ENCODE data around the gene RAPSN.
A peak's percentile ranks its signal among the peaks of the same experiment; 100 is the strongest.

Gene RAPSN

GRCh38 chr11:47426062-47426956 is 22.6 kb downstream of the RAPSN start, which contains the start of gene PSMC3:
TSS of gene PSMC3 (minus strand) at chr11:47426439. CDS start at chr11:47426279, 160 bp downstream.
- peak; percentile 99 for DNase-seq (ENCODE audit: low spot score)
- peak within 1 kb of the TSS; percentile 91 for H3K4me3 ChIP-seq
- H3K27ac ChIP-seq, result peak within 1 kb of the TSS; percentile 90 to 93
- TF ChIP-seq, protein P1, sequence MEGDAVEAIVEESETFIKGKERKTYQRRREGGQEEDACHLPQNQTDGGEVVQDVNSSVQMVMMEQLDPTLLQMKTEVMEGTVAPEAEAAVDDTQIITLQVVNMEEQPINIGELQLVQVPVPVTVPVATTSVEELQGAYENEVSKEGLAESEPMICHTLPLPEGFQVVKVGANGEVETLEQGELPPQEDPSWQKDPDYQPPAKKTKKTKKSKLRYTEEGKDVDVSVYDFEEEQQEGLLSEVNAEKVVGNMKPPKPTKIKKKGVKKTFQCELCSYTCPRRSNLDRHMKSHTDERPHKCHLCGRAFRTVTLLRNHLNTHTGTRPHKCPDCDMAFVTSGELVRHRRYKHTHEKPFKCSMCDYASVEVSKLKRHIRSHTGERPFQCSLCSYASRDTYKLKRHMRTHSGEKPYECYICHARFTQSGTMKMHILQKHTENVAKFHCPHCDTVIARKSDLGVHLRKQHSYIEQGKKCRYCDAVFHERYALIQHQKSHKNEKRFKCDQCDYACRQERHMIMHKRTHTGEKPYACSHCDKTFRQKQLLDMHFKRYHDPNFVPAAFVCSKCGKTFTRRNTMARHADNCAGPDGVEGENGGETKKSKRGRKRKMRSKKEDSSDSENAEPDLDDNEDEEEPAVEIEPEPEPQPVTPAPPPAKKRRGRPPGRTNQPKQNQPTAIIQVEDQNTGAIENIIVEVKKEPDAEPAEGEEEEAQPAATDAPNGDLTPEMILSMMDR (IDR thresholded peaks at IDR 0.05), result no peak

GRCh38 chr11:47425611-47426010 is 23.3 kb downstream of the RAPSN start:
- peak overlapping the region; percentile 90 to 93 for H3K27ac ChIP-seq
- TF ChIP-seq, protein P1 (IDR thresholded peaks at IDR 0.05), result no peak
- DNase-seq (ENCODE audit: low spot score), result no peak
- peak overlapping the region; percentile 91 for H3K4me3 ChIP-seq

DNA sequence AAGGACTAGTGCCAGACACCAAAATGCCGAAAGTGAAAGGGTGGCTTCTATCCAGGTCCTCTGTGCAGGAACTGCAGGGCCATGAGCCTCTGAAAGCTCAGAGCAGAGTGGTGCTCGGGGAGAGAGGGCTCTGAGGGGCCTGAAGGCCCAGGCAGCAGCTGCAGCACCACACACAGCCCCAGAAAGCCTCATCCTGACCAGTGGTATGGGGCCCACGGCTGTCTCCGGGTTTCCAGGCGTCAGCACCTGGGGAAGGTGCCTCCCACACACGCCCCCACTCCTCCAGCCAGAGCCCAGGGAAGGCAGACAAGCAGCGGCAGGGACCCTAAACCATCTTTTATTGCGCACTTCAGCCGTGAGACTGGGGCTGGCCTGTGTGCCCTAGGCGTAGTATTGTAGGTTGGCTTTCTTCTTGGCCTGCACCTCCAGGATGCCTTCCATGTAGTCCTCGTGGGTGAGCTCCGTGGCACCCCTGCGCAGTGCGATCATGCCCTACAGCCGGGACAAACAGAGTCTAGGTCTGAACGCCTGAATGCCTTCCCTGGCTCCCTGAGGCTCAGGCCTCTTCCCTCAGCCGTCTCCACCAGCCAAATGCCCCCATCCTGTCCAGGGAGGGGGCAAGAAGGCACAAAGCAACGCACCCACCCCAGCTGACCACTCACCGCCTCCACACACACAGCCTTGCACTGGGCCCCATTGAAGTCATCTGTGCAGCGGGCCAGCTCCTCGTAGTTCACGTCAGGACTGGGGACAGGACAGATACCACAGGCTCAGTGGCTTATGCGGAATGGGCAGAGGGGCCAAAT is 30.3 kb downstream of the RAPSN start:
- Histone ChIP-seq H3K27ac (peak overlapping the region in 1 of 2 donors; percentile 2), H3K4me3 (no peak overlapping the region)
- no peak for DNase-seq (ENCODE audit: low spot score)
- TF ChIP-seq, protein P1 (IDR thresholded peaks at IDR 0.05), result no peak

GRCh38 chr11:47417712-47418111 is 31.2 kb downstream of the RAPSN start:
- Histone ChIP-seq H3K4me3 (no peak overlapping the region), H3K27ac (peak overlapping the region in 1 of 2 donors; percentile 2)
- TF ChIP-seq, protein P1 (IDR thresholded peaks at IDR 0.05), result no peak
- DNase-seq (ENCODE audit: low spot score), result no peak

DNA sequence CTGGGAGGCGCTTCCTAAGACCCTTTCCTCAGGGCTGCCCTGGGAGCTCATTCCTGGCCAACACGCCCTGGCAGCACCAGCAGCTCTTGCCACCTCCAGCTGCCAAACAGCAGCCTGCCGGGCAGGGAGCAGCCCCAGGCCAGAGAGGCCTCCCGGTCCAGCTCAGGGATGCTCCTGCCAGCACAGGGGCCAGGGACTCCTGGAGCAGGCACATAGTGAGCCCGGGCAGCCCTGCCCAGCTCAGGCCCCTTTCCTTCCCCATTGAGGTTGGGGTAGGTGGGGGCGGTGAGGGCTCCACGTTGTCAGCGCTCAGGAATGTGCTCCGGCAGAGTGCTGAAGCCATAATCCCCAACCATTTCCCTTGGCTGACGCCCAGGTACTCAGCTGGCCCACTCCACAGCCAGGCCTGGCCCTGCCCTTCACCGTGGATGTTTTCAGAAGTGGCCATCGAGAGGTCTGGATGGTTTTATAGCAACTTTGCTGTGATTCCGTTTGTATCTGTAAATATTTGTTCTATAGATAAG is 32.9 kb downstream of the RAPSN start:
- Histone ChIP-seq H3K27ac (peak overlapping the region; percentile 82 to 89), H3K4me3 (peak overlapping the region; percentile 11)
- TF ChIP-seq, protein P1 (IDR thresholded peaks at IDR 0.05), result no peak
- DNase-seq (ENCODE audit: low spot score), result peak; percentile 93

DNA sequence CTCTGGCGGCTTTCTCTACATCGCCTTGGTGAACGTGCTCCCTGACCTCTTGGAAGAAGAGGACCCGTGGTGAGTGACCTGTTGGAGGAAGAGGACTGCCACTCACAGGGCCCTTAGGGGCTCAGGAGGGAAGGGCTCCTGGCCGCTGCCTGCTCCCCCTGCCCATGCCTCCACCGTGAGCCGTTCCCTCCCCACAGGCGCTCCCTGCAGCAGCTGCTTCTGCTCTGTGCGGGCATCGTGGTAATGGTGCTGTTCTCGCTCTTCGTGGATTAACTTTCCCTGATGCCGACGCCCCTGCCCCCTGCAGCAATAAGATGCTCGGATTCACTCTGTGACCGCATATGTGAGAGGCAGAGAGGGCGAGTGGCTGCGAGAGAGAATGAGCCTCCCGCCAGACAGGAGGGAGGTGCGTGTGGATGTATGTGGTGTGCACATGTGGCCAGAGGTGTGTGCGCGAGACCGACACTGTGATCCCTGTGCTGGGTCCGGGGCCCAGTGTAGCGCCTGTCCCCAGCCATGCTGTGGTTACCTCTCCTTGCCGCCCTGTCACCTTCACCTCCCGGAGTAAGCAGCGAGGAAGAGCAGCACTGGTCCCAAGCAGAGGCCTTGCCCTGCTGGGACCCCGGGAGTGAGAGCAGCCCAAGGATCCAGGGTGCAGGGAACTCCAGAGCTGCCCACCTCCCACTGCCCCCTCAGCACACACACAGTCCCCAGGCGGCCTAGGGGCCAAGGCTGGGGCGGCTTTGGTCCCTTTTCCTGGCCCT is 33.7 kb downstream of the RAPSN start:
- peak overlapping the region; percentile 11 for H3K4me3 ChIP-seq

More for the DNA sequence above, 33.7 kb downstream of the RAPSN start:
- TF ChIP-seq, protein P1 (IDR thresholded peaks at IDR 0.05), result no peak
- no peak for DNase-seq (ENCODE audit: low spot score)
- peak overlapping the region; percentile 82 to 89 for H3K27ac ChIP-seq

Data from coronary artery (tissue), 2 donors.